ENCODE measurements around the gene OMA1.

GRCh38 chr1:58440696-58441095 is 105.8 kb downstream of the OMA1 start:
- no peak for TF ChIP-seq CTCF (IDR thresholded peaks at IDR 0.05)
- no peak for TF ChIP-seq POLR2A (IDR thresholded peaks at IDR 0.05)

Measured in thyroid gland (tissue), 4 donors.